HCT116 (cell line): ENCODE measurements around the gene CWC27. TPM values are rescaled to one million over a fixed set of nuclear protein-coding genes. Genes with fewer than 3 reads are reported as not detected.

ENCODE experiments used
- ATAC-seq: fragments of 200-7000 bp; cut with Tn5 transposase; 2 replicates; pipeline ENCODE4 v1.9.1; 2020; ENCODE audit warnings: mild to moderate bottlenecking, moderate library complexity
- BruUV-seq: library from RNA; stranded (reverse); fragments of 400-500 nt; replicated peaks from 2 replicates; lab custom pipeline; 2021; lab: Mats Ljungman, UMichigan
- CTCF ChIA-PET: fragments of 300-600 bp; sonication (Branson Sonifier 250); formaldehyde crosslinking; loops from one replicate; lab custom pipeline; 2021; ENCODE audit warnings: antibody characterized with exemption; lab: Charles Lee
- POLR2A ChIA-PET: fragments of 300-600, 350-600 bp; sonication (Branson Sonifier 250); formaldehyde crosslinking; loops from one replicate; lab custom pipeline; 2021; ENCODE audit warnings: antibody characterized with exemption; lab: Charles Lee
- RAD21 ChIA-PET, 2 experiments: fragments of 300-600 bp; sonication (Branson Sonifier 250); formaldehyde crosslinking; loops; one replicate each; lab custom pipeline; 2023; ENCODE audit warnings: low total read pairs in 2 of 2; ENCODE audit not compliant: uncharacterized antibody in 2 of 2, unreplicated experiment in 2 of 2, low non-redundant PET in 1 of 2; lab: Charles Lee
- DNase-seq: peaks from one replicate; pipeline ENCODE4 v3.0.0-alpha.2; 2010; ENCODE audit warnings: low read depth, low spot score
- H2AFZ ChIP-seq: fragments of 200-600 bp; shearing (Covaris generic), sonication (generic); 2 replicates; pipeline ENCODE4 v1.6.1; 2017; ENCODE audit warnings: low read depth, mixed run types, mixed read lengths, antibody characterized with exemption, low read length; ENCODE audit not compliant: poor library complexity, severe bottlenecking
- H3K27ac ChIP-seq: 2 replicates; pipeline ENCODE4 v1.5.1; 2012; ENCODE audit warnings: low read depth, low read length
- H3K27me3 ChIP-seq: fragments of 200-600 bp; sonication (generic); 2 replicates; pipeline ENCODE4 v1.6.1; 2016; ENCODE audit warnings: mixed run types, low read length, mixed read lengths; ENCODE audit not compliant: insufficient read depth
- H3K36me3 ChIP-seq, 2 experiments: fragments of 200-500 bp in 1 of 2; fragments of 200-600 bp in 1 of 2; sonication (Bioruptor generic) in 1 of 2; sonication (generic) in 1 of 2; 2 replicates each; pipeline versions ENCODE4 v1.5.1 to v1.6.1; 2014 to 2016; ENCODE audit warnings: low read length in 2 of 2, inconsistent platforms in 1 of 2, mixed read lengths in 1 of 2, mixed run types in 1 of 2; ENCODE audit not compliant: insufficient read depth in 2 of 2, control insufficient read depth in 1 of 2
- H3K4me1 ChIP-seq, 2 experiments: fragments of 200-600 bp in 1 of 2; sonication (generic) in 1 of 2; 2 replicates each; pipeline versions ENCODE4 v1.5.1 to v1.6.1; 2012 to 2017; ENCODE audit warnings: low read length in 2 of 2, inconsistent platforms in 1 of 2, mild to moderate bottlenecking in 1 of 2, mixed read lengths in 1 of 2, mixed run types in 1 of 2, moderate library complexity in 1 of 2; ENCODE audit not compliant: insufficient read depth in 2 of 2, control insufficient read depth in 1 of 2
- H3K4me2 ChIP-seq: fragments of 200-600 bp; sonication (generic); 2 replicates; pipeline ENCODE4 v1.6.1; 2017; ENCODE audit warnings: mixed run types, low read length, mixed read lengths
- H3K4me3 ChIP-seq, 2 experiments: fragments of 200-600 bp in 1 of 2; sonication (generic) in 1 of 2; replicated peaks in 1 of 2; 2 replicates each; pipeline ENCODE4 v1.5.1; 2011 to 2016; ENCODE audit warnings: low read length in 2 of 2, control low read depth in 1 of 2, low read depth in 1 of 2, mild to moderate bottlenecking in 1 of 2, mixed read lengths in 1 of 2, mixed run types in 1 of 2
- H3K79me2 ChIP-seq: fragments of 200-600 bp; sonication (generic); 2 replicates; pipeline ENCODE4 v1.6.1; 2017; ENCODE audit warnings: mild to moderate bottlenecking, mixed run types, low read length, moderate library complexity, mixed read lengths; ENCODE audit not compliant: insufficient read depth
- H3K9ac ChIP-seq: fragments of 200-600 bp; sonication (generic); 2 replicates; pipeline ENCODE4 v1.6.1; 2016; ENCODE audit warnings: low read length, mixed read lengths
- H3K9me2 ChIP-seq: fragments of 200-600 bp; sonication (generic), shearing (Covaris generic); 2 replicates; pipeline ENCODE4 v1.6.1; 2017; ENCODE audit warnings: mixed run types, mild to moderate bottlenecking, moderate library complexity; ENCODE audit not compliant: insufficient read depth
- H3K9me3 ChIP-seq, 2 experiments: fragments of 200-500 bp in 1 of 2; fragments of 200-600 bp in 1 of 2; sonication (Bioruptor generic) in 1 of 2; sonication (generic) in 1 of 2; 2 replicates each; pipeline ENCODE4 v1.6.1; 2014 to 2017; ENCODE audit warnings: low read length in 2 of 2, mixed read lengths in 2 of 2, inconsistent platforms in 1 of 2, low read depth in 1 of 2, mild to moderate bottlenecking in 1 of 2, mixed run types in 1 of 2, moderate library complexity in 1 of 2; ENCODE audit not compliant: control insufficient read depth in 1 of 2, insufficient read depth in 1 of 2
- H4K20me1 ChIP-seq: fragments of 200-600 bp; sonication (generic), shearing (Covaris generic); 2 replicates; pipeline ENCODE4 v1.6.1; 2017; ENCODE audit warnings: mixed run types, mild to moderate bottlenecking, moderate library complexity; ENCODE audit not compliant: insufficient read depth
- CBX3 ChIP-seq: IDR thresholded peaks from 2 replicates; pipeline ENCODE4 v1.6.1; 2012; ENCODE audit warnings: low read depth
- CEBPB ChIP-seq: IDR thresholded peaks from 2 replicates; pipeline ENCODE4 v1.6.1; 2012; ENCODE audit warnings: low read depth
- EGR1 ChIP-seq: IDR thresholded peaks from 2 replicates; pipeline ENCODE4 v1.6.1; 2012; ENCODE audit warnings: low read depth
- ELF1 ChIP-seq: IDR thresholded peaks from 2 replicates; pipeline ENCODE4 v1.6.1; 2012; ENCODE audit warnings: low read depth, borderline replicate concordance
- EZH2 ChIP-seq: fragments of 200-600 bp; sonication (generic); IDR thresholded peaks from 2 replicates; pipeline ENCODE4 v1.6.1; 2017; ENCODE audit warnings: antibody characterized with exemption, mixed run types
- EZH2phosphoT487 ChIP-seq: fragments of 200-600 bp; IDR thresholded peaks from 2 replicates; pipeline ENCODE4 v1.6.1; 2018; ENCODE audit warnings: antibody characterized with exemption, borderline replicate concordance
- POLR2A ChIP-seq: IDR thresholded peaks from 2 replicates; pipeline ENCODE4 v1.7.0; 2011; ENCODE audit warnings: borderline replicate concordance; ENCODE audit not compliant: insufficient read depth, insufficient read length; ENCODE audit errors: extremely low read depth
- RAD21 ChIP-seq: IDR thresholded peaks from 2 replicates; pipeline ENCODE4 v1.6.1; 2012; ENCODE audit warnings: low read depth, mild to moderate bottlenecking
- SRF ChIP-seq: IDR thresholded peaks from 2 replicates; pipeline ENCODE4 v1.6.1; 2012; ENCODE audit warnings: low read depth
- YY1 ChIP-seq: IDR thresholded peaks from 2 replicates; pipeline ENCODE4 v1.6.1; 2011; ENCODE audit warnings: low read length, low read depth, moderate library complexity, mild to moderate bottlenecking; ENCODE audit not compliant: insufficient replicate concordance; ENCODE audit errors: extremely low read depth
- ZFX ChIP-seq: fragments of 450-650 bp; IDR thresholded peaks from 2 replicates; pipeline ENCODE4 v1.6.1; 2017
- ZNF274 ChIP-seq: fragments of 200-500 bp; sonication (Bioruptor generic); IDR thresholded peaks from 2 replicates; pipeline ENCODE4 v1.6.1; 2014; ENCODE audit warnings: mild to moderate bottlenecking, low read depth, low read length, inconsistent platforms
- intact Hi-C: fragments of 100-400 bp; cut with micrococcal nuclease; formaldehyde crosslinking; loops from 2 replicates; pipeline ENCODE4 v1.10.0; 2022
- total RNA-seq: library from RNA; stranded (reverse); gene quantifications from one replicate; pipeline ENCODE4 v1.2.1, GENCODE V29; 2021; ENCODE audit not compliant: unreplicated experiment
- TF ChIP-seq, protein P1 (sequence below), 3 experiments: fragments of 200-600 bp in 1 of 3; sonication (generic) in 1 of 3; IDR thresholded peaks in 2 of 3; conservative IDR thresholded peaks in 1 of 3; 2 replicates each; pipeline ENCODE4 v1.5.1; 2012 to 2017; ENCODE audit warnings: low read depth in 2 of 3, low read length in 2 of 3, antibody characterized with exemption in 1 of 3, borderline replicate concordance in 1 of 3, control low read depth in 1 of 3, mild to moderate bottlenecking in 1 of 3, mixed read lengths in 1 of 3, mixed run types in 1 of 3, moderate library complexity in 1 of 3; ENCODE audit not compliant: insufficient read depth in 1 of 3
- TF ChIP-seq, protein P2 (sequence below): IDR thresholded peaks from 2 replicates; pipeline ENCODE4 v1.6.1; 2011; ENCODE audit warnings: mild to moderate bottlenecking, low read length, moderate library complexity; ENCODE audit not compliant: insufficient replicate concordance; ENCODE audit errors: extremely low read depth
- TF ChIP-seq, protein P3 (sequence below): IDR thresholded peaks from 2 replicates; pipeline ENCODE4 v1.6.1; 2012
- TF ChIP-seq, protein P4 (sequence below): IDR thresholded peaks from 2 replicates; pipeline ENCODE4 v1.6.1; 2012

The CWC27 gene
- total RNA-seq, 1 experiment from 2014 or later: 29.1 TPM

DNA sequence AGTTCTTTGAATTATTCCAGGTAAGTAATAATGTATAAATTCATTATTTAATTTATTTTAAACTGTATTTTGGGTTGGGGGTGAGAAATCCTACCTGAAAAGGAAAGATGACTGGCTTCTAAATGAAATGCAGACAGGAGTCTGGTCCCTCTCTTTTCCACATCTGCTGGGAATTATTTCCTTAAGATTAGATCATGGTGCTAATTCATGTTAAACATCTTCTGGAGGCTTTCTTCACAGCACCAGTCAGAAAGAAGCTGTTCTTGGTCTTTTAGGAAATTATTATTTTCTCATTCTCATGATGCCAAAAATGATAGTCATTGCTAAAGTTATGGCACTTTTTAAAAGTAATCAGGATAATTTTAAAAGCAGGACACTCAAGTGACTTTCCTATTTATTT lies 254.2 kb downstream of the CWC27 start:
- no peaks in the 10 kb centered on the region for H3K9me3 ChIP-seq
- RAD21 ChIA-PET: no interaction called here
- DNase-seq (no peak), ATAC-seq (no peak)
- no peaks in the 10 kb centered on the region for H3K27me3 ChIP-seq
- no peak overlapping the region for H2AFZ ChIP-seq
- CTCF ChIA-PET: no interaction called here
- H3K9me2 ChIP-seq: no peaks in the 10 kb centered on the region
- H3K4me1 ChIP-seq: no peaks in the 10 kb centered on the region
- no peaks in the 10 kb centered on the region for H4K20me1 ChIP-seq
- H3K9ac ChIP-seq: no peak overlapping the region
- intact Hi-C loops: no loop called here
- POLR2A ChIA-PET: no interaction called here
- H3K4me2 ChIP-seq: no peak overlapping the region
- no peak overlapping the region for H3K27ac ChIP-seq
- TF ChIP-seq EZH2 (no peak), ZFX (no peak), ZNF274 (no peak), EGR1 (no peak), SRF (no peak), ELF1 (no peak), EZH2phosphoT487 (no peak), RAD21 (no peak), YY1 (no peak), POLR2A (no peak), CEBPB (no peak), CBX3 (no peak)
- TF ChIP-seq, protein P1, sequence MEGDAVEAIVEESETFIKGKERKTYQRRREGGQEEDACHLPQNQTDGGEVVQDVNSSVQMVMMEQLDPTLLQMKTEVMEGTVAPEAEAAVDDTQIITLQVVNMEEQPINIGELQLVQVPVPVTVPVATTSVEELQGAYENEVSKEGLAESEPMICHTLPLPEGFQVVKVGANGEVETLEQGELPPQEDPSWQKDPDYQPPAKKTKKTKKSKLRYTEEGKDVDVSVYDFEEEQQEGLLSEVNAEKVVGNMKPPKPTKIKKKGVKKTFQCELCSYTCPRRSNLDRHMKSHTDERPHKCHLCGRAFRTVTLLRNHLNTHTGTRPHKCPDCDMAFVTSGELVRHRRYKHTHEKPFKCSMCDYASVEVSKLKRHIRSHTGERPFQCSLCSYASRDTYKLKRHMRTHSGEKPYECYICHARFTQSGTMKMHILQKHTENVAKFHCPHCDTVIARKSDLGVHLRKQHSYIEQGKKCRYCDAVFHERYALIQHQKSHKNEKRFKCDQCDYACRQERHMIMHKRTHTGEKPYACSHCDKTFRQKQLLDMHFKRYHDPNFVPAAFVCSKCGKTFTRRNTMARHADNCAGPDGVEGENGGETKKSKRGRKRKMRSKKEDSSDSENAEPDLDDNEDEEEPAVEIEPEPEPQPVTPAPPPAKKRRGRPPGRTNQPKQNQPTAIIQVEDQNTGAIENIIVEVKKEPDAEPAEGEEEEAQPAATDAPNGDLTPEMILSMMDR (IDR thresholded peaks at IDR 0.05 in 2 of 3, conservative IDR thresholded peaks at IDR 0.05 in 1 of 3; ENCODE audit: borderline replicate concordance in 1 of 3, insufficient read depth in 1 of 3, low read depth in 2 of 3, low read length in 2 of 3): no peak
- TF ChIP-seq, protein P2, sequence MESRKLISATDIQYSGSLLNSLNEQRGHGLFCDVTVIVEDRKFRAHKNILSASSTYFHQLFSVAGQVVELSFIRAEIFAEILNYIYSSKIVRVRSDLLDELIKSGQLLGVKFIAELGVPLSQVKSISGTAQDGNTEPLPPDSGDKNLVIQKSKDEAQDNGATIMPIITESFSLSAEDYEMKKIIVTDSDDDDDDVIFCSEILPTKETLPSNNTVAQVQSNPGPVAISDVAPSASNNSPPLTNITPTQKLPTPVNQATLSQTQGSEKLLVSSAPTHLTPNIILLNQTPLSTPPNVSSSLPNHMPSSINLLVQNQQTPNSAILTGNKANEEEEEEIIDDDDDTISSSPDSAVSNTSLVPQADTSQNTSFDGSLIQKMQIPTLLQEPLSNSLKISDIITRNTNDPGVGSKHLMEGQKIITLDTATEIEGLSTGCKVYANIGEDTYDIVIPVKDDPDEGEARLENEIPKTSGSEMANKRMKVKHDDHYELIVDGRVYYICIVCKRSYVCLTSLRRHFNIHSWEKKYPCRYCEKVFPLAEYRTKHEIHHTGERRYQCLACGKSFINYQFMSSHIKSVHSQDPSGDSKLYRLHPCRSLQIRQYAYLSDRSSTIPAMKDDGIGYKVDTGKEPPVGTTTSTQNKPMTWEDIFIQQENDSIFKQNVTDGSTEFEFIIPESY: no peak
- TF ChIP-seq, protein P3, sequence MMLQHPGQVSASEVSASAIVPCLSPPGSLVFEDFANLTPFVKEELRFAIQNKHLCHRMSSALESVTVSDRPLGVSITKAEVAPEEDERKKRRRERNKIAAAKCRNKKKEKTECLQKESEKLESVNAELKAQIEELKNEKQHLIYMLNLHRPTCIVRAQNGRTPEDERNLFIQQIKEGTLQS: no peak
- TF ChIP-seq, protein P4, sequence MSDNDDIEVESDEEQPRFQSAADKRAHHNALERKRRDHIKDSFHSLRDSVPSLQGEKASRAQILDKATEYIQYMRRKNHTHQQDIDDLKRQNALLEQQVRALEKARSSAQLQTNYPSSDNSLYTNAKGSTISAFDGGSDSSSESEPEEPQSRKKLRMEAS: no peak
- no peaks in the 10 kb centered on the region for H3K79me2 ChIP-seq
- no peak overlapping the region for H3K4me3 ChIP-seq
- H3K36me3 ChIP-seq: no peaks in the 10 kb centered on the region
- no TSS peak for BruUV-seq
